Measurements from ENCODE around the gene NUP210L. TPM values are rescaled to one million over a fixed set of nuclear protein-coding genes. Genes with fewer than 3 reads are reported as not detected.
"Not testable (repeated sequence)": the region's sequence is repeated elsewhere in the genome, so short reads cannot be mapped to it uniquely, and the experiment has no call there.

NUP210L gene
- total RNA-seq, 2 experiments from 2014 or later = 0.03 to 0.06 TPM

DNA sequence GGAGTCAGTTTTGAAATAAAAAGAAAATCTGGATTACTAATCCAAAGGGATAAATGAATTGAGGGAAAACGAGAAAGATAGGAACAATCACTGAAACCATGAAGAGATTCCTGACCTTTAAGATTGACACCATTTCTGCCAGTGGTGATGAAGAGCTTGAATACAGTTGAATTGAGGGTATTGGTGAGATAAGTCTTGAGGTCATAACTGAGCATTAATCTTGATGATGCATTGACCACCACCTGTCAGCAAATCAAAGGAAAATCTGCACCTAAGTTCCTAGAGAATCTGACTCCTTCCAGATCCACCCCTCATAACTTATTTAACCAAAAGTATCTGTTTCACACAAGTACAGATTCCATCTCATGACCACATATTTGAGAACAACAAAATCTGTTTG, 142.7 kb downstream of the NUP210L start:
- no peaks in the 10 kb centered on the region for H3K79me2 ChIP-seq (ENCODE audit: insufficient read depth, low read depth, low read length)
- no peaks in the 10 kb centered on the region for H3K36me3 ChIP-seq (ENCODE audit: insufficient read depth, low read length)
- DNase-seq (ENCODE audit: low spot score) = no peak
- POLR2A ChIA-PET = interaction anchor here (0.7 kb wide), 1 partner anchor 374 kb away, joined by 3 read pairs; no protein-coding TSS in a partner anchor
- H2AFZ ChIP-seq (ENCODE audit: low read length) = no peak overlapping the region
- H3K27ac ChIP-seq (ENCODE audit: low read depth, low read length, poor library complexity, severe bottlenecking) = no peak overlapping the region
- intact Hi-C loops (cut with micrococcal nuclease; ENCODE audit: unreplicated experiment) = no loop called here
- H3K9me2 ChIP-seq (ENCODE audit: insufficient read depth, low read length) = no peaks in the 10 kb centered on the region
- no peaks in the 10 kb centered on the region for H3K9me3 ChIP-seq (ENCODE audit: low read length)
- CTCF ChIA-PET (ENCODE audit: unreplicated experiment) = no interaction called here
- H3K4me3 ChIP-seq (ENCODE audit: low read depth, low read length, poor library complexity, severe bottlenecking) = no peak overlapping the region
- TF ChIP-seq EZH2phosphoT487 (IDR thresholded peaks at IDR 0.05; ENCODE audit: borderline replicate concordance, low read depth, low read length) = no peak
- TF ChIP-seq, protein P1, sequence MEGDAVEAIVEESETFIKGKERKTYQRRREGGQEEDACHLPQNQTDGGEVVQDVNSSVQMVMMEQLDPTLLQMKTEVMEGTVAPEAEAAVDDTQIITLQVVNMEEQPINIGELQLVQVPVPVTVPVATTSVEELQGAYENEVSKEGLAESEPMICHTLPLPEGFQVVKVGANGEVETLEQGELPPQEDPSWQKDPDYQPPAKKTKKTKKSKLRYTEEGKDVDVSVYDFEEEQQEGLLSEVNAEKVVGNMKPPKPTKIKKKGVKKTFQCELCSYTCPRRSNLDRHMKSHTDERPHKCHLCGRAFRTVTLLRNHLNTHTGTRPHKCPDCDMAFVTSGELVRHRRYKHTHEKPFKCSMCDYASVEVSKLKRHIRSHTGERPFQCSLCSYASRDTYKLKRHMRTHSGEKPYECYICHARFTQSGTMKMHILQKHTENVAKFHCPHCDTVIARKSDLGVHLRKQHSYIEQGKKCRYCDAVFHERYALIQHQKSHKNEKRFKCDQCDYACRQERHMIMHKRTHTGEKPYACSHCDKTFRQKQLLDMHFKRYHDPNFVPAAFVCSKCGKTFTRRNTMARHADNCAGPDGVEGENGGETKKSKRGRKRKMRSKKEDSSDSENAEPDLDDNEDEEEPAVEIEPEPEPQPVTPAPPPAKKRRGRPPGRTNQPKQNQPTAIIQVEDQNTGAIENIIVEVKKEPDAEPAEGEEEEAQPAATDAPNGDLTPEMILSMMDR (conservative IDR thresholded peaks at IDR 0.05; ENCODE audit: low read length) = no peak
- BruUV-seq (replicated peaks) = no TSS peak
- no peaks in the 10 kb centered on the region for H3K4me1 ChIP-seq (ENCODE audit: insufficient read depth, low read length, poor library complexity, severe bottlenecking)
- no peaks in the 10 kb centered on the region for H4K20me1 ChIP-seq (ENCODE audit: insufficient read depth, low read length)
- H3K4me2 ChIP-seq (ENCODE audit: low read length) = no peak overlapping the region

DNA sequence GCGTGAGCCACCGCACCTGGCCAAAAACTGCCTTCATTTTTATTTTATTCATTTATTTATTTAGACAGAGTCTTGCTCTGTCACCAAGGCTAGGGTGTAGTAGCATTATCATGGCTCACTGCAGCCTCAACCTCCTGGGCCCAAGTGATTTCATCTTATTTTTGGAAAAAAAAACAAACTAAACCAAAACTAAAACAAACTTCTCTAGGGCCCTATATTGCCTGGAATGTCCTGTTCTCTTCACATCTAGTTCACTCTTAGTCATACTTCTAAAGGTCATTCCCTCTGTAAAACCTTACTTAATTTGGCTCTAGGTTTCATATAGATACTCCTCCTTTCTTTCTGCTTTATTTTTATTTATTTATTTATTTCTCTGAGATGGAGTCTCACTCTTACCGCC, 148.7 kb downstream of the NUP210L start:
- H3K36me3 ChIP-seq (ENCODE audit: insufficient read depth, low read length) = no peaks in the 10 kb centered on the region
- no TSS peak for BruUV-seq (replicated peaks)
- CTCF ChIA-PET (ENCODE audit: unreplicated experiment) = no interaction called here
- intact Hi-C loops (cut with micrococcal nuclease; ENCODE audit: unreplicated experiment) = no loop called here
- no peaks in the 10 kb centered on the region for H3K4me1 ChIP-seq (ENCODE audit: insufficient read depth, low read length, poor library complexity, severe bottlenecking)
- no peak for DNase-seq (ENCODE audit: low spot score)
- H3K9me2 ChIP-seq (ENCODE audit: insufficient read depth, low read length) = no peaks in the 10 kb centered on the region
- no peak overlapping the region for H3K4me2 ChIP-seq (ENCODE audit: low read length)
- H2AFZ ChIP-seq (ENCODE audit: low read length) = no peak overlapping the region
- H4K20me1 ChIP-seq (ENCODE audit: insufficient read depth, low read length) = no peaks in the 10 kb centered on the region
- POLR2A ChIA-PET = no interaction called here
- TF ChIP-seq EZH2phosphoT487 (IDR thresholded peaks at IDR 0.05; ENCODE audit: borderline replicate concordance, low read depth, low read length) = no peak
- TF ChIP-seq, protein P1 (conservative IDR thresholded peaks at IDR 0.05; ENCODE audit: low read length) = no peak
- H3K27ac ChIP-seq (ENCODE audit: low read depth, low read length, poor library complexity, severe bottlenecking) = no peak overlapping the region
- H3K4me3 ChIP-seq (ENCODE audit: low read depth, low read length, poor library complexity, severe bottlenecking) = no peak overlapping the region
- H3K79me2 ChIP-seq (ENCODE audit: insufficient read depth, low read depth, low read length) = no peaks in the 10 kb centered on the region
- no peaks in the 10 kb centered on the region for H3K9me3 ChIP-seq (ENCODE audit: low read length)

DNA sequence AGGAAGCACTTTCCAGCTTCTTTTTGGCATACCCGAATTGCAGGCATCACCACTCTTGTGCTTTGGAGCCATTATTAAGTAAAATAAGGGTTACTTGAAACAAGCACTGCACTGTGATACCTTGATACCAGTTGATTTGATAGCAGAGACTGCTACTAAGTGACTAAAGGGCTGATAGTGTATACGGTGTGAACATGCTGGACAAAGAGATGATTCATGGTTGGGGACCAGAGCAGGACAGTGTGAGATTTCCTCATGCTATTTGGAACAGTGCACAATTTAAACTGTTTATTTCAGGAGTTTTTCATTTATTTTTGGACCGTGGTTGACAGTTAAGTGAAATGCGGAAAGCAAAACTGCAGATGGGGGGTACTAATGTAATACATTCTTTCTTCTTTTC, 154.5 kb downstream of the NUP210L start:
- Histone ChIP-seq H3K9me2 (ENCODE audit: insufficient read depth, low read length) (no peaks in the 10 kb centered on the region), H4K20me1 (ENCODE audit: insufficient read depth, low read length) (no peaks in the 10 kb centered on the region), H3K4me1 (ENCODE audit: insufficient read depth, low read length, poor library complexity, severe bottlenecking) (no peaks in the 10 kb centered on the region), H3K9me3 (ENCODE audit: low read length) (no peaks in the 10 kb centered on the region; the same call in 1 of the 2 replicates), H3K36me3 (ENCODE audit: insufficient read depth, low read length) (peaks cover 15% of the 10 kb centered on the region), H3K27ac (ENCODE audit: low read depth, low read length, poor library complexity, severe bottlenecking) (no peak overlapping the region), H3K4me2 (ENCODE audit: low read length) (no peak overlapping the region), H3K79me2 (ENCODE audit: insufficient read depth, low read depth, low read length) (no peaks in the 10 kb centered on the region), H2AFZ (ENCODE audit: low read length) (no peak overlapping the region), H3K4me3 (ENCODE audit: low read depth, low read length, poor library complexity, severe bottlenecking) (no peak overlapping the region)
- POLR2A ChIA-PET = interaction anchor here (0.6 kb wide), 2 partner anchors 9 to 22 kb away, joined by 3 to 7 read pairs; no protein-coding TSS in a partner anchor
- no TSS peak for BruUV-seq (replicated peaks)
- intact Hi-C loops (cut with micrococcal nuclease; ENCODE audit: unreplicated experiment) = no loop called here
- TF ChIP-seq EZH2phosphoT487 (IDR thresholded peaks at IDR 0.05; ENCODE audit: borderline replicate concordance, low read depth, low read length) = no peak
- TF ChIP-seq, protein P1 (conservative IDR thresholded peaks at IDR 0.05; ENCODE audit: low read length) = no peak
- CTCF ChIA-PET (ENCODE audit: unreplicated experiment) = no interaction called here
- no peak for DNase-seq (ENCODE audit: low spot score)

DNA sequence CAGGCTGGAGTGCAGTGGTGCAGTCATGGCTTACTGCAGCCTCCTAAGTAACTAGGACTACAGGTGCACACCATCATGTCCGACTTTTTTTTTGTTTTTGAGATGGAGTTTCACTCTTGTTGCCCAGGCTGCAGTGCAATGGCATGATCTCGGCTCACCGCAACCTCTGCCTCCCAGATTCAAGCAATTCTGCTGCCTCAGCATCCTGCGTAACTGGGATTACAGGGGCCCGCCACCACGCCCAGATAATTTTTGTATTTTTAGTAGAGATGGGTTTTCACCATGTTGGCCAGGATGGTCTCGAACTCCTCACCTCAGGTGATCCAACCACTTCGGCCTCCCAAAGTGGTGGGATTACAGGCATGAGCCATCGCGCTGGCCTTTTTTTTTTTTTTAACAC, 158.0 kb downstream of the NUP210L start:
- H2AFZ ChIP-seq (ENCODE audit: low read length); H3K4me3 ChIP-seq (ENCODE audit: low read depth, low read length, poor library complexity, severe bottlenecking); H3K9me2 ChIP-seq (ENCODE audit: insufficient read depth, low read length); H4K20me1 ChIP-seq (ENCODE audit: insufficient read depth, low read length); CTCF ChIA-PET (ENCODE audit: unreplicated experiment); intact Hi-C loops (cut with micrococcal nuclease; ENCODE audit: unreplicated experiment); BruUV-seq (replicated peaks); H3K4me2 ChIP-seq (ENCODE audit: low read length); DNase-seq (ENCODE audit: low spot score); H3K27ac ChIP-seq (ENCODE audit: low read depth, low read length, poor library complexity, severe bottlenecking); H3K9me3 ChIP-seq (ENCODE audit: low read length): not testable (repeated sequence)
- peaks cover 50% of the 10 kb centered on the region for H3K36me3 ChIP-seq (ENCODE audit: insufficient read depth, low read length)
- H3K4me1 ChIP-seq (ENCODE audit: insufficient read depth, low read length, poor library complexity, severe bottlenecking) = peaks cover 22% of the 10 kb centered on the region
- peaks cover 14% of the 10 kb centered on the region for H3K79me2 ChIP-seq (ENCODE audit: insufficient read depth, low read depth, low read length)
- POLR2A ChIA-PET = interaction anchor here (0.7 kb wide), 1 partner anchor 242 kb away, joined by 4 read pairs; no protein-coding TSS in a partner anchor
